PFSK-1 (cell line): ENCODE data around the gene MEPCE.

Experiments used
- FOXP2 ChIP-seq: optimal IDR thresholded peaks from 2 replicates; pipeline ENCODE3; 2011; ENCODE audit warnings: borderline replicate concordance, control low read depth, inconsistent platforms; ENCODE audit not compliant: insufficient read depth; ENCODE audit errors: extremely low read length, extremely low read depth
- POLR2AphosphoS5 ChIP-seq: IDR thresholded peaks from 2 replicates; pipeline ENCODE4 v1.6.1; 2012; ENCODE audit warnings: low read depth, mild to moderate bottlenecking, control low read depth, low read length, moderate library complexity
- REST ChIP-seq, 2 experiments: IDR thresholded peaks; 2 replicates each; pipeline versions ENCODE4 v1.6.1 to v1.8.0; 2011 to 2012; ENCODE audit warnings: low read depth in 2 of 2, low read length in 2 of 2, control low read depth in 1 of 2, inconsistent platforms in 1 of 2, mild to moderate bottlenecking in 1 of 2, moderate library complexity in 1 of 2; ENCODE audit not compliant: insufficient read depth in 1 of 2
- SIN3A ChIP-seq: IDR thresholded peaks from 2 replicates; pipeline ENCODE4 v1.6.1; 2012; ENCODE audit warnings: mild to moderate bottlenecking, low read length, moderate library complexity, borderline replicate concordance; ENCODE audit not compliant: insufficient read depth
- TAF1 ChIP-seq: IDR thresholded peaks from 2 replicates; pipeline ENCODE4 v1.6.1; 2012; ENCODE audit warnings: low read length, control low read depth, borderline replicate concordance; ENCODE audit not compliant: insufficient read depth

MEPCE gene

GRCh38 chr7:100397315-100398081 is 32.1 kb upstream of the MEPCE start:
- no peak for TF ChIP-seq FOXP2

DNA sequence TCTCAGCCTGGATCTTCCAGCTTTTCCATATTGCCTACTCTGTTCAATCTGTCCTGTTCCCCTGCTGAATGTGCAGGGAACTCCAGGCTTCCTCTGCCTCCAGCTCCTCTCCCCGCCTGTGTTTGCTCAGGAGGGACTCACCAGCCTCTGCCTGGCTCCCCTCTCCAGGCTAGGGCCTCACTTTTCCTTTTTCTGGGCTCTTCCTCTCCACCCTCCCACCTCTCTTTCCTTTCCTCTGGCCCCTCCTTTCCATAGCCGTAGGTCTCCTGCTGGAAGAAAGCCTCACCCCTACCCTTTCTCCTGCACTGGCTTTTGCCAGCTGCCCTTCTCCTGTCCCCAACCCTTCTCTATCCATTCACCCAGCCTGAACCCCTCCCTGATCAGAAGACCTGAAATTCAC is 31.4 kb upstream of the MEPCE start:
- no peak for TF ChIP-seq FOXP2
- no peak for TF ChIP-seq POLR2AphosphoS5
- no peak for TF ChIP-seq SIN3A
- no peak for TF ChIP-seq REST (IDR thresholded peaks at IDR 0.05; ENCODE audit: insufficient read depth in 1 of 2, low read depth in 2 of 2, low read length in 2 of 2)
- TF ChIP-seq TAF1, result no peak

- TF ChIP-seq FOXP2 (no peak), TAF1 (no peak), SIN3A (no peak), POLR2AphosphoS5 (no peak), REST (IDR thresholded peaks at IDR 0.05; ENCODE audit: insufficient read depth in 1 of 2, low read depth in 2 of 2, low read length in 2 of 2) (no peak)
These were observed 29.6 kb upstream of the MEPCE start for GRCh38 chr7:100400041-100400440.

GRCh38 chr7:100400656-100401055 is 29.0 kb upstream of the MEPCE start:
- no peak for TF ChIP-seq TAF1
- no peak for TF ChIP-seq FOXP2
- TF ChIP-seq POLR2AphosphoS5, result no peak
- TF ChIP-seq SIN3A, result no peak

DNA sequence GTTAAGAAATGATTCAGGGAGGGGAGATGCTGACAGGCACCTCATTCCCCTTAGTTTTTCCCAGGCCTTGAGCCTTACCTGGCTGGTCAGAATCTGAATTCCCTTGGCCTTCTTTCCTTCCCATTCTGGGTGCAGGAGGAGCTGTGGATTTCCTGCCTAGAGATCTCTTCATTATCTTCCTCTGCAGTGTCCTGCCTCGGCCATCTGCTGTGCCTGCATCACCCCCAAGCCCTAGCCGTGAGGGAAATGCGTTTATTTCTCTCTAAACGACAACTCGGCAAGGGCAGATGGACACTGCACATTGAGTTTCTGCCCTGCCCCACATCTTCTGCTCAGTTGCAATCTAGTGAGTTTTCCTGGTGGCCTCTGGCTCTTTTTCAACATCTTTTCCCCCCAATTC is 27.8 kb upstream of the MEPCE start:
- TF ChIP-seq TAF1 (no peak), POLR2AphosphoS5 (no peak), SIN3A (no peak), REST (IDR thresholded peaks at IDR 0.05; ENCODE audit: insufficient read depth in 1 of 2, low read depth in 2 of 2, low read length in 2 of 2) (no peak), FOXP2 (no peak)

DNA sequence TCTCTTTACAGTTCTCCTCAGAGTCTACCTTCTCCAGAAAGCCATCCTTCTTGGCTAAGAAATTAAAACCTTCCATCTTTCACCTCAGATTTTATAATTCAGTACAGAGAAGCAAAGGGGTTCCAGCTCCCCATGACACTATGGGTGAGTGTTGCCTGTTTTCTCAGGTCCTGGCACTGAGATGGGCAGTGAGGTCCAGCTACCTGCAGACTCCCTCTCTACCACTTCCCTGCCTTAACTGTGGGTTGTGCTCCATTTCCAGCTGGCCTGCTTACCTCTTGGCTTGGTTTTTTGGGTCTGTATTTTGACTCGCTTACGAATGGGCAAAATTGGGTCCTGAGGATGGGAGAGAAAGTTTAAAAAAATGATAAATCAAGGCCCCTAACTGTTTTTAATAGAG is 27.4 kb upstream of the MEPCE start:
- TF ChIP-seq REST (IDR thresholded peaks at IDR 0.05; ENCODE audit: insufficient read depth in 1 of 2, low read depth in 2 of 2, low read length in 2 of 2), result no peak
- no peak for TF ChIP-seq POLR2AphosphoS5
- TF ChIP-seq SIN3A, result no peak
- no peak for TF ChIP-seq TAF1
- no peak for TF ChIP-seq FOXP2
